ENCODE measurements around the gene DHX8.
"Not testable (repeated sequence)": the region's sequence is repeated elsewhere in the genome, so short reads cannot be mapped to it uniquely, and the experiment has no call there.

Gene DHX8

GRCh38 chr17:43462569-43462968, 21.2 kb upstream of the DHX8 start:
- DNase-seq, result not testable (repeated sequence)

GRCh38 chr17:43463241-43463640, 20.5 kb upstream of the DHX8 start:
- DNase-seq, result no peak

GRCh38 chr17:43464046-43464445, 19.7 kb upstream of the DHX8 start:
- DNase-seq, result no peak

- DNase-seq, result no peak
These were observed 18.7 kb upstream of the DHX8 start for GRCh38 chr17:43465049-43465448.

- no peak for DNase-seq
These were observed 15.7 kb upstream of the DHX8 start for GRCh38 chr17:43467981-43468581.

- no peak for DNase-seq
These were observed 15.1 kb upstream of the DHX8 start for GRCh38 chr17:43468691-43469139.

GRCh38 chr17:43469145-43469544, 14.6 kb upstream of the DHX8 start:
- DNase-seq, result no peak

- DNase-seq, result no peak
These were observed 12.1 kb upstream of the DHX8 start for GRCh38 chr17:43471585-43472160.

GRCh38 chr17:43475494-43476089, 8.2 kb upstream of the DHX8 start:
- DNase-seq, result no peak

- not testable (repeated sequence) for DNase-seq
These were observed 7.5 kb upstream of the DHX8 start for GRCh38 chr17:43476306-43476705.

- no peak for DNase-seq
These were observed 5.7 kb upstream of the DHX8 start for GRCh38 chr17:43477832-43478634.

- DNase-seq, result no peak
These were observed 3.8 kb upstream of the DHX8 start for GRCh38 chr17:43479948-43480347.

- DNase-seq, result no peak
These were observed 1.4 kb upstream of the DHX8 start for GRCh38 chr17:43482103-43483012.

- no peak for DNase-seq
These were observed 6.8 kb downstream of the DHX8 start for GRCh38 chr17:43490621-43491020.

GRCh38 chr17:43509440-43509839, 25.7 kb downstream of the DHX8 start:
- not testable (repeated sequence) for DNase-seq

GRCh38 chr17:43511199-43511598, 27.4 kb downstream of the DHX8 start:
- DNase-seq, result not testable (repeated sequence)

- DNase-seq, result no peak
These were observed 31.9 kb downstream of the DHX8 start for GRCh38 chr17:43515656-43516055.

- DNase-seq, result no peak
These were observed 33.4 kb downstream of the DHX8 start for GRCh38 chr17:43517161-43517560.

GRCh38 chr17:43517615-43518386, 34.0 kb downstream of the DHX8 start:
- DNase-seq, result no peak

GRCh38 chr17:43521389-43521788, 37.6 kb downstream of the DHX8 start:
- no peak for DNase-seq

GRCh38 chr17:43524945-43525575, 41.3 kb downstream of the DHX8 start:
- DNase-seq, result no peak

All from AML-193 (cell line).